Liver (tissue), 3 donors: ENCODE data around the gene NOC2L.

ENCODE experiments used
- CTCF ChIP-seq: fragments of 150-350 bp; IDR thresholded peaks from 2 replicates; pipeline ENCODE4 v1.5.1; 2017; ENCODE audit warnings: improper control_type of control experiment, low read depth, low read length; ENCODE audit not compliant: missing input control
- HNF4A ChIP-seq, 2 donors: conservative IDR thresholded peaks; 2 replicates each; pipeline ENCODE4 v1.6.1; 2016; ENCODE audit warnings: antibody characterized with exemption in 2 of 2, mild to moderate bottlenecking in 2 of 2
- HNF4G ChIP-seq: IDR thresholded peaks from 2 replicates; pipeline ENCODE4 v1.6.1; 2016; ENCODE audit warnings: antibody characterized with exemption
- MAX ChIP-seq: IDR thresholded peaks from 2 replicates; pipeline ENCODE4 v1.6.1; 2016; ENCODE audit warnings: antibody characterized with exemption
- RAD21 ChIP-seq, 2 donors: IDR thresholded peaks; 2 replicates each; pipeline ENCODE4 v1.6.1; 2016; ENCODE audit warnings: antibody characterized with exemption in 2 of 2, mild to moderate bottlenecking in 2 of 2
- donor health status: healthy.
- donor health status: healthy.

- TF ChIP-seq CTCF (no peak), RAD21 (IDR thresholded peaks at IDR 0.05) (no peak), HNF4G (no peak), MAX (no peak), HNF4A (conservative IDR thresholded peaks at IDR 0.05) (no peak)
These were observed 8.6 kb upstream of the NOC2L start for GRCh38 chr1:967466-968343.
